ENCODE results near the gene LY9. TPM values are rescaled to one million over a fixed set of nuclear protein-coding genes. Genes with fewer than 3 reads are reported as not detected.

LY9 gene
- total RNA-seq, 1 donor from 2014 or later = 0.11 TPM

DNA sequence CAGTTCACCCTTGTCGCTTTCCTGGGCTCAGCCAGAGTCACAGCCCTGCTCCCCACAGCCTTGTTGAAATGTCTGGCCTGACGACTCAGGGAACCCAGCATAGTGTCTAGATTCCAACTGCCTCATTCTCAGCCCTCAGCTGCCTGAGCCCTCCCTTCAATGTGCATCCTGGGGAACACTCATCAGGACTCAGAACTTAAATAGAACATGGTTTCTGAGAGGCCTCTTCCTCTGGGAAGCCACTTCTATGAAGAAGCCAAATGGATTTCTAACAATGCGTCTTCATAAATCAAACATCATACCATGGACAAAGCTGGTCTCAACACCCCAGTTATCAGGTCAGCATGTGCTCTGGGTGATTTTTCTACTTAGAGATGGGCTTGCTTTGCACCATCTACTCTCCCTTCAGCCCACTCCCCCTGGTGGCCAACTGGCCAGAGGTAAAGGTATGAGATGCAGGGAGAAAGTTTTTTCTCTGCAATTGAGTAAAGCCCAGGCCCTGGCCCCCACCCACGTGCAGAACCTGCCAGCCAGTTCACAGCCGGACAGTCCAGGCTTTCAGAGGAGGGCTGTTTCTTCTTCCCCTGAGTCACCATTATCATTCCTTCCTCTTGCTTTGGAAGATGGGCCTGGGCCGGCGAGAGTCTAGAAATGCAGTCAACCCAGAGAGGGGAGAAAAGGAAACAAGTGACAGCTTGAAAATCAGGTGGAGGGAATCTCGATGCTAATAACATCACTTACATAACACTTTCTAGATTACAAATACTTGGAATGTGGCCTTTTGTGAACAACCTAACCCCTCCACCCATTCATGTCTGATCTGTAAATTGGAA lies 34.6 kb downstream of the LY9 start:
- Histone ChIP-seq H3K9me3 (no peaks in the 10 kb centered on the region), H3K4me3 (no peak overlapping the region), H3K27ac (no peak overlapping the region), H3K27me3 (no peaks in the 10 kb centered on the region), H3K4me1 (no peaks in the 10 kb centered on the region), H3K36me3 (no peaks in the 10 kb centered on the region)
- intact Hi-C loops (cut with DNase I) = loop anchor here (10.0 kb wide), 1 partner anchor 264 kb away; the partner anchor contains the start of gene KLHDC9
- peak in 1 of 2 donors; percentile 69 for DNase-seq (ENCODE audit: low spot score in 2 of 2)
- TF ChIP-seq, protein P1, sequence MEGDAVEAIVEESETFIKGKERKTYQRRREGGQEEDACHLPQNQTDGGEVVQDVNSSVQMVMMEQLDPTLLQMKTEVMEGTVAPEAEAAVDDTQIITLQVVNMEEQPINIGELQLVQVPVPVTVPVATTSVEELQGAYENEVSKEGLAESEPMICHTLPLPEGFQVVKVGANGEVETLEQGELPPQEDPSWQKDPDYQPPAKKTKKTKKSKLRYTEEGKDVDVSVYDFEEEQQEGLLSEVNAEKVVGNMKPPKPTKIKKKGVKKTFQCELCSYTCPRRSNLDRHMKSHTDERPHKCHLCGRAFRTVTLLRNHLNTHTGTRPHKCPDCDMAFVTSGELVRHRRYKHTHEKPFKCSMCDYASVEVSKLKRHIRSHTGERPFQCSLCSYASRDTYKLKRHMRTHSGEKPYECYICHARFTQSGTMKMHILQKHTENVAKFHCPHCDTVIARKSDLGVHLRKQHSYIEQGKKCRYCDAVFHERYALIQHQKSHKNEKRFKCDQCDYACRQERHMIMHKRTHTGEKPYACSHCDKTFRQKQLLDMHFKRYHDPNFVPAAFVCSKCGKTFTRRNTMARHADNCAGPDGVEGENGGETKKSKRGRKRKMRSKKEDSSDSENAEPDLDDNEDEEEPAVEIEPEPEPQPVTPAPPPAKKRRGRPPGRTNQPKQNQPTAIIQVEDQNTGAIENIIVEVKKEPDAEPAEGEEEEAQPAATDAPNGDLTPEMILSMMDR (IDR thresholded peaks at IDR 0.05) = peak in 2 of 3 experiments; percentile 10 to 32

DNA sequence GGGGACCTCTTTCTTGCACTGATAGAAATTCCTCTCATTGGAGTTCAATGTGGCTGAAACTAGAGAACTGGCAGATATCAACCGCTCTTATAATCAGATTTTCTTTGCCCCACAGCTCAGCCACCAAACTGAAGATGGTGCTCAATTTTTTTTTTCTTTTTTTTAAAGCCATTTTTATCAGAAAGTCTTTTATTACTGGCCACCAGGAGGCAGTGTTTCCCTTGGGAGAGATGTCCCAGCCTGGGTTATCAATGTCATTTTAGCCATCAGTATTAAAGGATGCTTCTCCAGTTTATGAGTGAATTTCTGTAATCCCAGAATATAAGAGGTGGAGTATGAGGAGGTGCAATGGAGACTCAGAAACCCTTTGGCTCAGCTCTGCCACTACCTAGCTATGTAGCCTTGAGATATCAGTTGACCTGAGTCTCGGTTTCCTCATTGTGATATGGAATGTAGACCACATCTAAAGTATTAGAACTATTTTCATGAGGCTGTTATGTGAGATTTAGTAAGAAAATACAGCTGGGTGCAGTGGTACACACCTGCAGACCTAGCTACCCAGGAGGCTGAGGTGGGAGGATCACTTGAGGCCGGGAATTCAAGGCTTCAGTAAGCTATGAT lies 39.1 kb downstream of the LY9 start:
- intact Hi-C loops (cut with DNase I) = loop anchor here (5.0 to 10.0 kb wide), 2 partner anchors 117 to 260 kb away; partner anchors contain the start of genes ITLN2 and KLHDC9
- TF ChIP-seq, protein P1 (IDR thresholded peaks at IDR 0.05) = peak; percentile 8 to 57 (median 35)
- DNase-seq (ENCODE audit: low spot score in 2 of 2) = no peak

DNA sequence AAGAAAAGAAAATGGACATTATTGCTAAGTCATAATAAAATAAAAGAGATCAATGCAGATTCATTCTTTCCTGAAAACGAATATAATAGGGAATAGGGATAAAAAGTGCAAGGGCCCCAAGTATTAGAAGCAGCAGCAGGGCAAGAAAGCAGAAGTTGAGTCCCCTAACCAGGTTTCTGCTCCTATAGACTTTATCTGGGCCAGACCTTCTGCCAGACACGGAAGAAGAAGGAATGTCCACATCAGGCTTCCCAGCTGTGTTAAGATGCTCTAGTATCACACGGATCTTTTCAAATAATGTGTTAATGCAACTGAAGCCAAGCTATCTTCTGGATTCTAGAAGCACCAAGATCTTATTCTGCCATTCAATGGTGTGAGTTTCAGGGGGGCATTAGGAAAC lies 39.8 kb downstream of the LY9 start:
- TF ChIP-seq, protein P1 (IDR thresholded peaks at IDR 0.05) = no peak
- no peak overlapping the region for H3K4me3 ChIP-seq
- no peaks in the 10 kb centered on the region for H3K9me3 ChIP-seq
- H3K27me3 ChIP-seq = no peaks in the 10 kb centered on the region
- intact Hi-C loops (cut with DNase I) = loop anchor here (5.0 to 10.0 kb wide), 2 partner anchors 117 to 259 kb away; partner anchors contain the start of genes ITLN2 and KLHDC9
- DNase-seq (ENCODE audit: low spot score in 2 of 2) = no peak
- no peaks in the 10 kb centered on the region for H3K36me3 ChIP-seq
- no peaks in the 10 kb centered on the region for H3K4me1 ChIP-seq
- no peak overlapping the region for H3K27ac ChIP-seq

More for the DNA sequence above, 39.1 kb downstream of the LY9 start:
- H3K4me3 ChIP-seq = no peak overlapping the region
- H3K4me1 ChIP-seq = no peaks in the 10 kb centered on the region
- no peaks in the 10 kb centered on the region for H3K9me3 ChIP-seq
- H3K36me3 ChIP-seq = no peaks in the 10 kb centered on the region
- no peak overlapping the region for H3K27ac ChIP-seq
- H3K27me3 ChIP-seq = no peaks in the 10 kb centered on the region

DNA sequence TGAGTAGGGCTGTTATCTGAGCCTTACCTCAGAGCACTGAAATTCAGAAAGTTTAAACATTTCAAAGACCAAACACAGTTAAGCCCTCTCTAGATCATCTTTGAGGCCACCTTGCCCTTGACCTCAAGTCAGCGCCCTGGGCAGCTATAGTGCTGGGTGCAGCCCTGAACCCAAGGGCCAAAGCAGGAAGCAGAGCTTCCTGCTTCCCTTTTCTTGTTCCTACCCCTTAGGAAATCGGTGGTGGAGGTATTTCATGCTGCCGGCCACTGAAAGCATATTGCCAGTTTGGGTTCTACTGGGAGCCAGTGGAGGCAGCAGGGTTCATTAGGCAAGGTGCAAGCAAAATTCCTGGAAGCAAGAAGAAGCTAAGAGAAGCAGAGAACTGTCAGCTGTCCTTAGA lies 40.6 kb downstream of the LY9 start:
- H3K4me3 ChIP-seq = no peak overlapping the region
- no peak for DNase-seq (ENCODE audit: low spot score in 2 of 2)
- intact Hi-C loops (cut with DNase I) = loop anchor here (5.0 to 10.0 kb wide), 2 partner anchors 116 to 258 kb away; partner anchors contain the start of genes ITLN2 and KLHDC9
- no peaks in the 10 kb centered on the region for H3K36me3 ChIP-seq
- H3K27ac ChIP-seq = no peak overlapping the region
- no peaks in the 10 kb centered on the region for H3K4me1 ChIP-seq
- TF ChIP-seq, protein P1 (IDR thresholded peaks at IDR 0.05) = no peak
- H3K27me3 ChIP-seq = no peaks in the 10 kb centered on the region
- H3K9me3 ChIP-seq = no peaks in the 10 kb centered on the region

DNA sequence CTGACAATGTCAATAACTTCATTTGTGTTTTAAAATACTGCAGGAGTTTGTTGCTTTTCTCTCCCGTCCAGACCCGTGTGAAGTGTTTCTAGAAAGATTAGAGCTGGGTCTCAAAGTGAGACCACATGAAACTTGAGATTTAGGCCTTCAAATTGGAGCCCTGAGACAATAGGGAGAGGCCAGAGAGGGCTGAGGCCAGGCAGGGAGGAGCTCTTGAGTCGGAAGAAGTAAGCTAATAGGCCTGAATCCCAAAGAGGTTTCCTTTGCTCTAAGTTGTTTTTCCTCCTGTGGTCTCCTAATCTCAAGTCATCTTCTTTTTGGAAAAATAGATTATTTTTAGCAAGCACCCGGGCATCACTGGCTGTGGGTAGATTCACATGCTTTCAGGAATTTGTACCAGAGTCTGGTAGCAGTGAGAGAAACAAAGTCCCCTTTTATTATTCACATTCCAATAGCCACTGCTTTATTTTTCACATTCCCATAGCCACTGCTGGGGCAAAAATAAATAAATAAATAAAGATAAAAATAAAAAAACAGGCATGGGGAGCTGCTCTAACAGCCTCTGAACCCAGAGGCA lies 41.1 kb downstream of the LY9 start:
- TF ChIP-seq, protein P1 (IDR thresholded peaks at IDR 0.05) = no peak
- Histone ChIP-seq H3K9me3 (no peaks in the 10 kb centered on the region), H3K4me1 (no peaks in the 10 kb centered on the region), H3K4me3 (no peak overlapping the region), H3K27ac (peak overlapping the region in 1 of 2 donors; percentile 6), H3K27me3 (no peaks in the 10 kb centered on the region), H3K36me3 (no peaks in the 10 kb centered on the region)
- DNase-seq (ENCODE audit: low spot score in 2 of 2) = no peak
- intact Hi-C loops (cut with DNase I) = loop anchor here (5.0 to 10.0 kb wide), 2 partner anchors 115 to 258 kb away; partner anchors contain the start of genes ITLN2 and KLHDC9
